IMR-90 (cell line): Measurements from ENCODE around the gene CCDC136. TPM values are rescaled to one million over a fixed set of nuclear protein-coding genes. Genes with fewer than 3 reads are reported as not detected.

Source experiments
- ATAC-seq: fragments of 200-7000 bp; cut with Tn5 transposase; 2 replicates; pipeline ENCODE4 v1.9.1; 2020; ENCODE audit warnings: low read depth, mild to moderate bottlenecking, moderate library complexity
- BruUV-seq: library from RNA; stranded (reverse); fragments of 400-500 nt; replicated peaks from 2 replicates; lab custom pipeline; 2021; lab: Mats Ljungman, UMichigan
- CTCF ChIA-PET: fragments of 300-600 bp; formaldehyde crosslinking; extraction: SDS; loops from one replicate; lab custom pipeline; 2021; ENCODE audit warnings: antibody characterized with exemption; lab: Yijun Ruan, JAX
- POLR2A ChIA-PET: fragments of 300-600 bp; sonication (Branson Sonifier 250); formaldehyde crosslinking; loops from one replicate; lab custom pipeline; 2022; ENCODE audit warnings: antibody characterized with exemption; ENCODE audit not compliant: unreplicated experiment; lab: Charles Lee
- DNase-seq: peaks from one replicate; pipeline ENCODE4 v3.0.0; 2013
- H2AFZ ChIP-seq: replicated peaks from 2 replicates; pipeline ENCODE3; 2013; ENCODE audit warnings: low read length, mild to moderate bottlenecking; ENCODE audit not compliant: poor library complexity
- H2AK5ac ChIP-seq: 2 replicates; pipeline ENCODE4 v1.6.1; 2013; ENCODE audit warnings: low read depth, low read length, inconsistent platforms
- H2AK9ac ChIP-seq: replicated peaks from 2 replicates; pipeline ENCODE3; 2013; ENCODE audit warnings: mild to moderate bottlenecking, low read depth, low read length, moderate library complexity; ENCODE audit not compliant: poor library complexity
- H2BK120ac ChIP-seq: 2 replicates; pipeline ENCODE4 v1.6.1; 2013; ENCODE audit warnings: low read depth, low read length, inconsistent platforms
- H2BK15ac ChIP-seq: 3 replicates; pipeline ENCODE4 v1.6.1; 2013; ENCODE audit warnings: low read depth, low read length, inconsistent platforms
- H2BK20ac ChIP-seq: 2 replicates; pipeline ENCODE4 v1.6.1; 2013; ENCODE audit warnings: low read depth, mild to moderate bottlenecking, inconsistent platforms, low read length, moderate library complexity
- H2BK5ac ChIP-seq: 2 replicates; pipeline ENCODE4 v1.6.1; 2013; ENCODE audit warnings: mild to moderate bottlenecking, low read depth, low read length, inconsistent platforms; ENCODE audit not compliant: poor library complexity, severe bottlenecking
- H3K14ac ChIP-seq: replicated peaks from 2 replicates; pipeline ENCODE4 v1.6.1; 2013; ENCODE audit warnings: low read depth, low read length, inconsistent platforms
- H3K18ac ChIP-seq: 2 replicates; pipeline ENCODE4 v1.6.1; 2013; ENCODE audit warnings: low read depth, low read length, control low read depth
- H3K23ac ChIP-seq: 2 replicates; pipeline ENCODE4 v1.6.1; 2013; ENCODE audit warnings: low read depth, low read length, inconsistent platforms
- H3K27ac ChIP-seq: 2 replicates; pipeline ENCODE4 v1.5.1; 2013; ENCODE audit warnings: mild to moderate bottlenecking, control low read depth, low read length; ENCODE audit not compliant: insufficient read depth
- H3K27me3 ChIP-seq: 2 replicates; pipeline ENCODE4 v1.6.1; 2013; ENCODE audit warnings: low read length; ENCODE audit not compliant: control insufficient read depth, insufficient read depth
- H3K36me3 ChIP-seq: 2 replicates; pipeline ENCODE4 v1.6.1; 2013; ENCODE audit warnings: low read length, mixed read lengths; ENCODE audit not compliant: control insufficient read depth, insufficient read depth
- H3K4ac ChIP-seq: 2 replicates; pipeline ENCODE4 v1.6.1; 2013; ENCODE audit warnings: low read depth, low read length, inconsistent platforms
- H3K4me1 ChIP-seq: 2 replicates; pipeline ENCODE4 v1.6.1; 2013; ENCODE audit warnings: low read length, mixed read lengths; ENCODE audit not compliant: control insufficient read depth, insufficient read depth
- H3K4me2 ChIP-seq: 2 replicates; pipeline ENCODE4 v1.6.1; 2013; ENCODE audit warnings: low read depth, mild to moderate bottlenecking, control low read depth, low read length, moderate library complexity
- H3K4me3 ChIP-seq: 2 replicates; pipeline ENCODE4 v1.5.1; 2013; ENCODE audit warnings: low read depth, mild to moderate bottlenecking, control low read depth, low read length, moderate library complexity; ENCODE audit not compliant: insufficient read depth
- H3K56ac ChIP-seq: 2 replicates; pipeline ENCODE4 v1.6.1; 2013; ENCODE audit warnings: low read length, inconsistent platforms; ENCODE audit not compliant: insufficient read depth; ENCODE audit errors: extremely low read depth
- H3K79me1 ChIP-seq, 2 experiments: 2 replicates each; pipeline ENCODE4 v1.6.1; 2013; ENCODE audit warnings: low read length in 2 of 2, inconsistent platforms in 1 of 2, low read depth in 1 of 2
- H3K9ac ChIP-seq: 2 replicates; pipeline ENCODE4 v1.6.1; 2013; ENCODE audit warnings: low read depth, low read length, control low read depth
- H3K9me1 ChIP-seq: 2 replicates; pipeline ENCODE4 v1.6.1; 2013; ENCODE audit warnings: low read length, inconsistent platforms; ENCODE audit not compliant: insufficient read depth
- H3K9me3 ChIP-seq: 2 replicates; pipeline ENCODE4 v1.6.1; 2013; ENCODE audit warnings: low read length; ENCODE audit not compliant: control insufficient read depth, insufficient read depth
- H4K20me1 ChIP-seq: 2 replicates; pipeline ENCODE4 v1.6.1; 2013; ENCODE audit warnings: low read length, inconsistent platforms; ENCODE audit not compliant: insufficient read depth
- H4K5ac ChIP-seq: 2 replicates; pipeline ENCODE4 v1.6.1; 2013; ENCODE audit warnings: mild to moderate bottlenecking, low read depth, low read length, control low read depth
- H4K8ac ChIP-seq, 2 experiments: 2 replicates each; pipeline ENCODE4 v1.6.1; 2013; ENCODE audit warnings: low read depth in 2 of 2, low read length in 2 of 2, control low read depth in 1 of 2, inconsistent platforms in 1 of 2
- H4K91ac ChIP-seq: 2 replicates; pipeline ENCODE4 v1.6.1; 2013; ENCODE audit warnings: low read depth, low read length, inconsistent platforms; ENCODE audit not compliant: insufficient read depth
- BHLHE40 ChIP-seq: fragments of 150-350 bp; IDR thresholded peaks from 2 replicates; pipeline ENCODE4 v1.6.1; 2016; ENCODE audit warnings: mild to moderate bottlenecking, low read depth, low read length
- CHD1 ChIP-seq: IDR thresholded peaks from 2 replicates; pipeline ENCODE4 v1.6.1; 2012; ENCODE audit warnings: low read depth, low read length, improper control_type of control experiment
- CTCF ChIP-seq: conservative IDR thresholded peaks from 2 replicates; pipeline ENCODE4 v1.5.1; 2012; ENCODE audit warnings: mild to moderate bottlenecking, low read depth, low read length, improper control_type of control experiment
- MAZ ChIP-seq: IDR thresholded peaks from 2 replicates; pipeline ENCODE4 v1.6.1; 2012; ENCODE audit warnings: low read depth, mild to moderate bottlenecking, low read length, improper control_type of control experiment, moderate library complexity, borderline replicate concordance
- RCOR1 ChIP-seq: IDR thresholded peaks from 2 replicates; pipeline ENCODE4 v1.6.1; 2012; ENCODE audit warnings: mild to moderate bottlenecking, low read length, improper control_type of control experiment; ENCODE audit not compliant: insufficient replicate concordance
- WGBS, 2 experiments: methylation state at CpG; one replicate each; pipeline versions ENCODE4 v1.1.5 to v1.1.7; 2013; ENCODE audit warnings: missing lambda C conversion rate in 2 of 2; ENCODE audit not compliant: insufficient read length in 1 of 2; ENCODE audit errors: extremely low coverage in 2 of 2; 5-methylcytosine and 5-hydroxymethylcytosine counted together
- dilution Hi-C: fragments of 300-500 bp; cut with HindIII; formaldehyde crosslinking; loops from one replicate; pipeline ENCODE4 v1.14.3; 2018; ENCODE audit warnings: low sequenced_read_pairs; ENCODE audit not compliant: unreplicated experiment
- in situ Hi-C: fragments of 300-500 bp; cut with MboI; formaldehyde crosslinking; loops from 3 replicates; pipeline ENCODE4 v1.14.3; 2019; ENCODE audit warnings: low sequenced_read_pairs, inconsistent platforms, mixed read lengths
- intact Hi-C: fragments of 100-400 bp; cut with micrococcal nuclease; formaldehyde crosslinking; loops from 2 replicates; pipeline ENCODE4 v1.10.0; 2022
- polyA plus RNA-seq, 3 experiments: library from polyadenylated mRNA; depleted of rRNA; stranded (reverse); fragments of >200 nt; gene quantifications; 2 replicates each; pipeline ENCODE4 v1.2.3, GENCODE V29; 2012; ENCODE audit warnings: low replicate concordance in 1 of 3
- total RNA-seq: library from RNA; depleted of rRNA; stranded (reverse); fragments of >200 nt; gene quantifications from 2 replicates; pipeline ENCODE4 v1.2.3, GENCODE V29; 2012

Gene CCDC136
- total and polyA plus RNA-seq, 2 of the 4 experiments (the other 2 are of a cell fraction): 7.7 to 18.0 TPM

- no peak overlapping the region for H2BK120ac ChIP-seq
- peaks cover 5 to 26% of the 10 kb centered on the region in 2 experiments; a peak in 3 of 4 replicates for H3K79me1 ChIP-seq
- H3K9me3 ChIP-seq: no peaks in the 10 kb centered on the region
- TF ChIP-seq MAZ (no peak), BHLHE40 (no peak), RCOR1 (no peak), CHD1 (no peak), CTCF (no peak)
- H2BK20ac ChIP-seq: no peak overlapping the region
- H4K20me1 ChIP-seq: peaks cover 40% of the 10 kb centered on the region; the same call in 1 of the 2 replicates
- no peak overlapping the region for H3K4ac ChIP-seq
- H3K4me2 ChIP-seq: no peak overlapping the region
- no peak overlapping the region for H4K91ac ChIP-seq
- peaks cover 11% of the 10 kb centered on the region for H3K9me1 ChIP-seq
- peak overlapping the region in 1 of 2 experiments; percentile 11; a peak in 1 of 4 replicates for H4K8ac ChIP-seq
- H3K4me3 ChIP-seq: no peak overlapping the region
- H3K4me1 ChIP-seq: no peaks in the 10 kb centered on the region
- dilution Hi-C loops (no loop called here), in situ Hi-C loops (no loop called here), intact Hi-C loops (no loop called here)
- H2AK5ac ChIP-seq: no peak overlapping the region
- whole genome bisulfite sequencing, 2 experiments: 93% methylated on average over 3 of the region's 7 CpGs; no CpG with 5 or more reads in 1 of the 2 experiments
- H3K23ac ChIP-seq: no peak overlapping the region
- no peaks in the 10 kb centered on the region for H3K27me3 ChIP-seq
- POLR2A ChIA-PET: no interaction called here
- no peak overlapping the region for H2BK5ac ChIP-seq
- ATAC-seq (no peak; the same call in 1 of the 2 replicates), DNase-seq (no peak)
- no peak overlapping the region for H3K27ac ChIP-seq
- CTCF ChIA-PET: no interaction called here
- H4K5ac ChIP-seq: no peak overlapping the region
- no peak overlapping the region for H3K56ac ChIP-seq
- no peak overlapping the region for H2BK15ac ChIP-seq
- no peak overlapping the region for H3K14ac ChIP-seq
- no peak overlapping the region for H3K9ac ChIP-seq
- no peak overlapping the region for H2AFZ ChIP-seq
- no peak overlapping the region for H3K18ac ChIP-seq
- BruUV-seq: no TSS peak
- H2AK9ac ChIP-seq: no peak overlapping the region
- peaks cover 38% of the 10 kb centered on the region for H3K36me3 ChIP-seq
These were observed 16.8 kb upstream of the CCDC136 start for GRCh38 chr7:128774921-128775320.
